ENCODE data around the gene KCNJ6.
"Not testable (repeated sequence)": the region's sequence is repeated elsewhere in the genome, so short reads cannot be mapped to it uniquely, and the experiment has no call there.

The KCNJ6 gene

GRCh38 chr21:37763298-37763697, 153.0 kb downstream of the KCNJ6 start:
- TF ChIP-seq ARNTL (CRISPR knock-in tag; IDR thresholded peaks at IDR 0.05; ENCODE audit: borderline replicate concordance, low read depth) = no peak
- no peak for TF ChIP-seq TOX (CRISPR knock-in tag; IDR thresholded peaks at IDR 0.05; ENCODE audit: borderline replicate concordance)
- no peak for TF ChIP-seq ZNF70 (CRISPR knock-in tag; IDR thresholded peaks at IDR 0.05)
- TF ChIP-seq TSHZ2 (CRISPR knock-in tag; IDR thresholded peaks at IDR 0.05) = no peak
- TF ChIP-seq POU6F1 (CRISPR knock-in tag; IDR thresholded peaks at IDR 0.05; ENCODE audit: borderline replicate concordance, low read depth) = no peak
- TF ChIP-seq ISL1 (CRISPR knock-in tag; IDR thresholded peaks at IDR 0.05) = no peak
- no peak for TF ChIP-seq OSR1 (CRISPR knock-in tag; IDR thresholded peaks at IDR 0.05)
- TF ChIP-seq CREB5 (CRISPR knock-in tag; IDR thresholded peaks at IDR 0.05; ENCODE audit: low read depth) = no peak
- TF ChIP-seq RARB (CRISPR knock-in tag; IDR thresholded peaks at IDR 0.05) = no peak
- no peak for TF ChIP-seq ZFP3 (CRISPR knock-in tag; IDR thresholded peaks at IDR 0.05)
- TF ChIP-seq PPARA (CRISPR knock-in tag; IDR thresholded peaks at IDR 0.05; ENCODE audit: borderline replicate concordance) = no peak
- no peak for TF ChIP-seq SNAI2 (CRISPR knock-in tag; IDR thresholded peaks at IDR 0.05)
- TF ChIP-seq ESRRG (CRISPR knock-in tag; IDR thresholded peaks at IDR 0.05) = no peak
- no peak for TF ChIP-seq ZC3H10 (CRISPR knock-in tag; IDR thresholded peaks at IDR 0.05)
- no peak for TF ChIP-seq BACH2 (CRISPR knock-in tag; IDR thresholded peaks at IDR 0.05; ENCODE audit: borderline replicate concordance)
- no peak for TF ChIP-seq PATZ1 (CRISPR knock-in tag; IDR thresholded peaks at IDR 0.05; ENCODE audit: borderline replicate concordance)
- no peak for TF ChIP-seq GLIS3 (CRISPR knock-in tag; IDR thresholded peaks at IDR 0.05)
- no peak for TF ChIP-seq TCF4 (CRISPR knock-in tag; IDR thresholded peaks at IDR 0.05; ENCODE audit: borderline replicate concordance)
- no peak for TF ChIP-seq ZNF565 (CRISPR knock-in tag; conservative IDR thresholded peaks at IDR 0.05; ENCODE audit: low read depth)
- TF ChIP-seq ZFP30 (CRISPR knock-in tag; IDR thresholded peaks at IDR 0.05) = no peak
- no peak for ATAC-seq

GRCh38 chr21:37762606-37763005, 153.7 kb downstream of the KCNJ6 start:
- ATAC-seq = no peak

GRCh38 chr21:37761406-37761805, 154.9 kb downstream of the KCNJ6 start:
- not testable (repeated sequence) for ATAC-seq

More at GRCh38 chr21:37762606-37763005, 153.7 kb downstream of the KCNJ6 start:
- TF ChIP-seq TCF4 (CRISPR knock-in tag; IDR thresholded peaks at IDR 0.05; ENCODE audit: borderline replicate concordance) = no peak
- TF ChIP-seq ARNTL (CRISPR knock-in tag; IDR thresholded peaks at IDR 0.05; ENCODE audit: borderline replicate concordance, low read depth) = no peak
- no peak for TF ChIP-seq ZFP30 (CRISPR knock-in tag; IDR thresholded peaks at IDR 0.05)
- TF ChIP-seq PATZ1 (CRISPR knock-in tag; IDR thresholded peaks at IDR 0.05; ENCODE audit: borderline replicate concordance) = no peak
- TF ChIP-seq ZC3H10 (CRISPR knock-in tag; IDR thresholded peaks at IDR 0.05) = no peak
- no peak for TF ChIP-seq GLIS3 (CRISPR knock-in tag; IDR thresholded peaks at IDR 0.05)
- TF ChIP-seq PPARA (CRISPR knock-in tag; IDR thresholded peaks at IDR 0.05; ENCODE audit: borderline replicate concordance) = no peak
- no peak for TF ChIP-seq BACH2 (CRISPR knock-in tag; IDR thresholded peaks at IDR 0.05; ENCODE audit: borderline replicate concordance)
- TF ChIP-seq ZNF8 (CRISPR knock-in tag; IDR thresholded peaks at IDR 0.05) = no peak
- no peak for TF ChIP-seq ZNF70 (CRISPR knock-in tag; IDR thresholded peaks at IDR 0.05)
- no peak for TF ChIP-seq RARB (CRISPR knock-in tag; IDR thresholded peaks at IDR 0.05)

Measured in SK-N-SH treated with all-trans-retinoic acid at 6 μM for 48 hours (cell line).